Body of pancreas (tissue), 4 donors: ENCODE measurements around the gene PNPLA5.

Experiments used
- POLR2A ChIP-seq, 3 donors: fragments of 450-650 bp; IDR thresholded peaks; one replicate each; pipeline ENCODE4 v1.6.1; 2016; ENCODE audit warnings: antibody characterized with exemption in 3 of 3, mild to moderate bottlenecking in 2 of 3
- TF ChIP-seq, protein P1 (sequence below), 7 experiments: fragments of 450-650 bp in 4 of 7; fragments of 200-600 bp in 3 of 7; sonication (generic) in 3 of 7; IDR thresholded peaks; one replicate each; pipeline ENCODE4 v1.5.1; 2016 to 2019; ENCODE audit warnings: antibody characterized with exemption in 7 of 7

- TF ChIP-seq, protein P1, sequence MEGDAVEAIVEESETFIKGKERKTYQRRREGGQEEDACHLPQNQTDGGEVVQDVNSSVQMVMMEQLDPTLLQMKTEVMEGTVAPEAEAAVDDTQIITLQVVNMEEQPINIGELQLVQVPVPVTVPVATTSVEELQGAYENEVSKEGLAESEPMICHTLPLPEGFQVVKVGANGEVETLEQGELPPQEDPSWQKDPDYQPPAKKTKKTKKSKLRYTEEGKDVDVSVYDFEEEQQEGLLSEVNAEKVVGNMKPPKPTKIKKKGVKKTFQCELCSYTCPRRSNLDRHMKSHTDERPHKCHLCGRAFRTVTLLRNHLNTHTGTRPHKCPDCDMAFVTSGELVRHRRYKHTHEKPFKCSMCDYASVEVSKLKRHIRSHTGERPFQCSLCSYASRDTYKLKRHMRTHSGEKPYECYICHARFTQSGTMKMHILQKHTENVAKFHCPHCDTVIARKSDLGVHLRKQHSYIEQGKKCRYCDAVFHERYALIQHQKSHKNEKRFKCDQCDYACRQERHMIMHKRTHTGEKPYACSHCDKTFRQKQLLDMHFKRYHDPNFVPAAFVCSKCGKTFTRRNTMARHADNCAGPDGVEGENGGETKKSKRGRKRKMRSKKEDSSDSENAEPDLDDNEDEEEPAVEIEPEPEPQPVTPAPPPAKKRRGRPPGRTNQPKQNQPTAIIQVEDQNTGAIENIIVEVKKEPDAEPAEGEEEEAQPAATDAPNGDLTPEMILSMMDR (IDR thresholded peaks at IDR 0.05), result no peak
- TF ChIP-seq POLR2A (IDR thresholded peaks at IDR 0.05), result no peak
Measured at GRCh38 chr22:43869799-43870198, 22.0 kb downstream of the PNPLA5 start.
